OCI-LY1 (cell line): ENCODE results near the gene SERGEF.
A peak's percentile ranks its signal among the peaks of the same experiment; 100 is the strongest.

ENCODE experiments used
- H2AFZ ChIP-seq: fragments of 200-600 bp; sonication (generic), shearing (Covaris generic); 2 replicates; pipeline ENCODE4 v1.6.0; 2014; ENCODE audit warnings: antibody characterized with exemption, mild to moderate bottlenecking, low read length
- H3F3A ChIP-seq: fragments of 200-600 bp; sonication (generic), shearing (Covaris generic); 2 replicates; pipeline ENCODE4 v1.6.0; 2014; ENCODE audit warnings: mild to moderate bottlenecking, antibody characterized with exemption, low read length, moderate library complexity; ENCODE audit not compliant: insufficient read depth
- H3K27ac ChIP-seq: fragments of 200-600 bp; sonication (generic); 2 replicates; pipeline ENCODE4 v1.5.1; 2014; ENCODE audit warnings: low read length, mixed run types, mild to moderate bottlenecking, low read depth; ENCODE audit not compliant: poor library complexity, severe bottlenecking
- H3K27me3 ChIP-seq: fragments of 200-600 bp; sonication (generic); 2 replicates; pipeline ENCODE4 v1.6.0; 2014; ENCODE audit warnings: antibody characterized with exemption, mild to moderate bottlenecking, low read length, moderate library complexity; ENCODE audit not compliant: insufficient read depth
- H3K36me3 ChIP-seq: fragments of 200-600 bp; sonication (generic); 2 replicates; pipeline ENCODE4 v1.6.1; 2014; ENCODE audit warnings: mild to moderate bottlenecking, antibody characterized with exemption, low read length, moderate library complexity, mixed read lengths; ENCODE audit not compliant: insufficient read depth
- H3K4me1 ChIP-seq: fragments of 200-600 bp; sonication (generic); 2 replicates; pipeline ENCODE4 v1.5.1; 2014; ENCODE audit warnings: mild to moderate bottlenecking, low read length, moderate library complexity; ENCODE audit not compliant: insufficient read depth, severe bottlenecking
- H3K4me2 ChIP-seq: fragments of 200-600 bp; sonication (generic), shearing (Covaris generic); 2 replicates; pipeline ENCODE4 v1.6.1; 2014; ENCODE audit warnings: low read length
- H3K4me3 ChIP-seq: fragments of 200-600 bp; sonication (generic); 2 replicates; pipeline ENCODE4 v1.5.1; 2014; ENCODE audit warnings: low read length, low read depth, mild to moderate bottlenecking, mixed read lengths; ENCODE audit not compliant: poor library complexity, severe bottlenecking
- H3K79me2 ChIP-seq: fragments of 200-600 bp; shearing (Covaris generic); 2 replicates; pipeline ENCODE4 v1.6.1; 2016; ENCODE audit warnings: mixed run types, low read length, mixed read lengths; ENCODE audit not compliant: insufficient read depth
- H3K9ac ChIP-seq: fragments of 200-600 bp; sonication (generic), shearing (Covaris generic); 2 replicates; pipeline ENCODE4 v1.6.1; 2014; ENCODE audit warnings: mild to moderate bottlenecking, low read length, mixed read lengths
- H3K9me2 ChIP-seq: fragments of 200-600 bp; sonication (generic), shearing (Covaris generic); 2 replicates; pipeline ENCODE4 v1.6.1; 2014; ENCODE audit warnings: low read depth, mild to moderate bottlenecking, low read length, mixed read lengths
- H3K9me3 ChIP-seq: fragments of 200-600 bp; shearing (Covaris generic); 2 replicates; pipeline ENCODE4 v1.6.1; 2014; ENCODE audit warnings: low read length, mixed read lengths
- H4K20me1 ChIP-seq: fragments of 200-600 bp; sonication (generic), shearing (Covaris generic); 2 replicates; pipeline ENCODE4 v1.6.0; 2016; ENCODE audit warnings: mild to moderate bottlenecking, low read length; ENCODE audit not compliant: insufficient read depth
- EZH2 ChIP-seq: fragments of 200-600 bp; sonication (generic), shearing (Covaris generic); IDR thresholded peaks from 2 replicates; pipeline ENCODE4 v1.8.0; 2017; ENCODE audit warnings: borderline replicate concordance, mixed run types, mild to moderate bottlenecking, antibody characterized with exemption, low read length, moderate library complexity, mixed read lengths
- TF ChIP-seq, protein P1 (sequence below): fragments of 200-600 bp; sonication (generic), shearing (Covaris generic); IDR thresholded peaks from 2 replicates; pipeline ENCODE4 v1.5.1; 2017; ENCODE audit warnings: mild to moderate bottlenecking, antibody characterized with exemption, low read length, moderate library complexity, mixed read lengths

SERGEF gene

DNA sequence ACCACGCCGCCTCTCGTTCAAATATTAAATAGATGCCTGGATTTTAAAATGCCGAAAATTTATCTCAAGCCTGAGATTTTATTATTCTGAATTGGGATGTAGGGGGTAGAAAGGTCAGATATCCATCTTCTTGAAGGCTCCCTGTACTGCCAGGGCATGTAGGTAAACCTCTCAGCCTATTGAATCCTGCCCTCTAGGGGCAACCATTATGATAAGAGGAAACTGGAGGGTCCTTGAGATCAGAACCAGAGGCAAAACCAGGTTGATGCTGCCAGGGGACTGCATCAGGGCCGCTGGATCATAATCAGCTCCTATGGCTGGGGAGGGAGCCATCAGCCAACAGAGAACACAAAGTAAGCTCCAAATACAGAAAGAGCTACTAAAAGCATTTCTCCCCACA lies 185.8 kb downstream of the SERGEF start:
- Histone ChIP-seq H3F3A (no peaks in the 10 kb centered on the region), H3K4me1 (no peaks in the 10 kb centered on the region), H2AFZ (no peak overlapping the region), H3K27ac (no peak overlapping the region), H3K27me3 (no peaks in the 10 kb centered on the region), H4K20me1 (no peaks in the 10 kb centered on the region), H3K9me3 (no peaks in the 10 kb centered on the region), H3K79me2 (no peaks in the 10 kb centered on the region), H3K36me3 (no peaks in the 10 kb centered on the region), H3K9ac (no peak overlapping the region), H3K4me2 (no peak overlapping the region), H3K4me3 (no peak overlapping the region), H3K9me2 (no peaks in the 10 kb centered on the region)
- TF ChIP-seq EZH2, result no peak
- TF ChIP-seq, protein P1, sequence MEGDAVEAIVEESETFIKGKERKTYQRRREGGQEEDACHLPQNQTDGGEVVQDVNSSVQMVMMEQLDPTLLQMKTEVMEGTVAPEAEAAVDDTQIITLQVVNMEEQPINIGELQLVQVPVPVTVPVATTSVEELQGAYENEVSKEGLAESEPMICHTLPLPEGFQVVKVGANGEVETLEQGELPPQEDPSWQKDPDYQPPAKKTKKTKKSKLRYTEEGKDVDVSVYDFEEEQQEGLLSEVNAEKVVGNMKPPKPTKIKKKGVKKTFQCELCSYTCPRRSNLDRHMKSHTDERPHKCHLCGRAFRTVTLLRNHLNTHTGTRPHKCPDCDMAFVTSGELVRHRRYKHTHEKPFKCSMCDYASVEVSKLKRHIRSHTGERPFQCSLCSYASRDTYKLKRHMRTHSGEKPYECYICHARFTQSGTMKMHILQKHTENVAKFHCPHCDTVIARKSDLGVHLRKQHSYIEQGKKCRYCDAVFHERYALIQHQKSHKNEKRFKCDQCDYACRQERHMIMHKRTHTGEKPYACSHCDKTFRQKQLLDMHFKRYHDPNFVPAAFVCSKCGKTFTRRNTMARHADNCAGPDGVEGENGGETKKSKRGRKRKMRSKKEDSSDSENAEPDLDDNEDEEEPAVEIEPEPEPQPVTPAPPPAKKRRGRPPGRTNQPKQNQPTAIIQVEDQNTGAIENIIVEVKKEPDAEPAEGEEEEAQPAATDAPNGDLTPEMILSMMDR, result peak; percentile 49

DNA sequence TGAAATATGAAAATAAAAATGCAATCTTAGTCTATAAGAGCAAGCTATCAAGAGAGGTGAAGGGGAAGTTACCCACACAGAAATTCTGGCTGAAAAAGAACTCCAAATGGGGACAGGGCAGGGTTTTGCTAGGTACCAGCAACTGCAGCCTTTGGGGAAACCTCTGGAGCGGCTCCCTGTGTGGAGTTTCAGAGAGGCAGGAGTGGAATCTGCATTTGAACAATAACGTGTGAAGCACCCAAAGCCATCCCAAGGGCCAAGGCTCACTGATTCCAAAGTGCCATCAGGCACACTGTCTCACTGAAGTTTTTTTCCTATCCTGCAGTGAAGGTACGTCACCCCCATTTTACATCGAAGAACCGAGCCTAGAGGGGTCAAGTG lies 190.5 kb downstream of the SERGEF start:
- H3K4me2 ChIP-seq, result no peak overlapping the region

DNA sequence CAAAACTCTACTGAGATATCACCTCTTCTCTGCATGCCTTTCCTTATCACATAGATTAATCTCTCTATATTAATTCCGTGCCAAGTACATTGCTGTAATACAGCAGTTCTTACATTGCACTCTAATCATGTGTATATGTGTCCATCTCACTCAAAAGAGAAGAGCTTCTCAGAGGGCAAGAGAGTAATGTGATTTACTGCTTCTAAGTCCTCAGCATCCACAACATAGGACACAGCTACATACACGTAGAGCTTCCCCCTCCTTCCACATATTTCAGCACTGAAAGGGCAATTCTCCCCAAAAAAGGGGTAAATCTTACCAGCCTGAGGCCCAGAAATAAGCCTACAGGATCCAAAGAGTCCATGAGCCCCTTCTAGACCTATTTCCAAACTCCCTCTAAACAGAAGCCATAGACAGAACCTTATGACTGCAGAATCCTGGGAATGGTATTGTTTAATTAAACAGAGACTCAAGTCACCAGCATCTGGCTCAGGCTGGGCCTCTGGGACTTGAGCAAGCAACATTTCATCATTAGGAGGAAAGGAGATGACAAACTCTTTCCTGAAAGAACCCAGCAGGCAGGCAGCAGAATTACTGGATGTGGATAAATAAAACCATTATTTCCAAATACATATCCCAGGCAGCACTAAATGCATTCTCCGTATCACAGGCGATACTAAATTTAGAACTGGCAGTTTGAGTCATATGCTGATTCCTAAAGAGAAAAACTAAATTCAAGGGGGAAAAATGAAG lies 191.0 kb downstream of the SERGEF start:
- H3K79me2 ChIP-seq, result no peaks in the 10 kb centered on the region
- no peaks in the 10 kb centered on the region for H3K4me1 ChIP-seq
- no peak overlapping the region for H3K4me3 ChIP-seq
- TF ChIP-seq EZH2, result no peak
- TF ChIP-seq, protein P1, result no peak
- H3F3A ChIP-seq, result no peaks in the 10 kb centered on the region
- no peaks in the 10 kb centered on the region for H3K9me3 ChIP-seq
- H3K27ac ChIP-seq, result no peak overlapping the region
- no peak overlapping the region for H3K9ac ChIP-seq
- no peaks in the 10 kb centered on the region for H3K36me3 ChIP-seq
- no peaks in the 10 kb centered on the region for H3K9me2 ChIP-seq
- no peak overlapping the region for H2AFZ ChIP-seq
- H3K4me2 ChIP-seq, result no peak overlapping the region
- H4K20me1 ChIP-seq, result no peaks in the 10 kb centered on the region
- H3K27me3 ChIP-seq, result no peaks in the 10 kb centered on the region

More for the DNA sequence above, 190.5 kb downstream of the SERGEF start:
- Histone ChIP-seq H3K4me3 (no peak overlapping the region), H3K36me3 (no peaks in the 10 kb centered on the region), H3K27me3 (no peaks in the 10 kb centered on the region), H3K9ac (no peak overlapping the region), H4K20me1 (no peaks in the 10 kb centered on the region), H2AFZ (no peak overlapping the region), H3K9me3 (no peaks in the 10 kb centered on the region), H3K9me2 (no peaks in the 10 kb centered on the region), H3F3A (no peaks in the 10 kb centered on the region), H3K27ac (no peak overlapping the region), H3K79me2 (no peaks in the 10 kb centered on the region), H3K4me1 (no peaks in the 10 kb centered on the region)
- no peak for TF ChIP-seq EZH2
- TF ChIP-seq, protein P1, result no peak
